Esophagus muscularis mucosa (tissue), 4 donors: ENCODE measurements around the gene MCM3. TPM values are rescaled to one million over a fixed set of nuclear protein-coding genes. Genes with fewer than 3 reads are reported as not detected.

Source experiments
- DNase-seq: peaks from one replicate; pipeline ENCODE4 v3.0.0-alpha.2; 2017; ENCODE audit errors: extremely low spot score
- H3K27ac ChIP-seq, 4 donors: fragments of 200-600 bp; sonication (generic); replicated peaks in 1 of 4; 1 replicate in 3 of 4; 2 replicates in 1 of 4; pipeline ENCODE4 v1.5.1; 2016 to 2019; ENCODE audit warnings: mild to moderate bottlenecking in 1 of 4
- H3K27me3 ChIP-seq, 4 donors: fragments of 200-600 bp; sonication (generic); one replicate each; pipeline versions ENCODE4 v1.5.1 to v1.6.0; 2016 to 2019
- H3K36me3 ChIP-seq, 4 donors: fragments of 200-600 bp; sonication (generic); one replicate each; pipeline ENCODE4 v1.5.1; 2016 to 2019
- H3K4me1 ChIP-seq, 4 donors: fragments of 200-600 bp; sonication (generic); one replicate each; pipeline ENCODE4 v1.5.1; 2016 to 2019
- H3K4me3 ChIP-seq, 4 donors: fragments of 200-600 bp; sonication (generic); 1 replicate in 2 of 4; 2 replicates in 2 of 4; pipeline ENCODE4 v1.5.1; 2016 to 2019; ENCODE audit warnings: mild to moderate bottlenecking in 4 of 4, moderate library complexity in 1 of 4
- H3K9me3 ChIP-seq, 4 donors: fragments of 200-600 bp; sonication (generic); 1 replicate in 3 of 4; 2 replicates in 1 of 4; pipeline ENCODE4 v1.5.1; 2016 to 2019
- EP300 ChIP-seq: sonication (generic); formaldehyde crosslinking; IDR thresholded peaks from one replicate; pipeline ENCODE4 v1.6.1; 2017; ENCODE audit warnings: antibody characterized with exemption
- POLR2A ChIP-seq: fragments of 450-650 bp; IDR thresholded peaks from one replicate; pipeline ENCODE4 v1.6.1; 2017; ENCODE audit warnings: antibody characterized with exemption, moderate library complexity, mild to moderate bottlenecking, low read depth
- POLR2AphosphoS5 ChIP-seq, 2 donors: sonication (generic); formaldehyde crosslinking; IDR thresholded peaks; one replicate each; pipeline ENCODE4 v1.6.1; 2017; ENCODE audit warnings: antibody characterized with exemption in 2 of 2
- WGBS: methylation state at CpG from one replicate; pipeline ENCODE4 v1.1.5; 2018; 5-methylcytosine and 5-hydroxymethylcytosine counted together
- intact Hi-C: fragments of 100-400 bp; cut with DNase I; formaldehyde crosslinking; loops from one replicate; pipeline ENCODE4 v1.15.1; 2023
- total RNA-seq, 4 donors: library from RNA; depleted of rRNA; stranded (reverse); fragments of >200 nt; gene quantifications; one replicate each; pipeline versions ENCODE4 v1.1.0 to v1.2.1, GENCODE V29; 2016
- TF ChIP-seq, protein P1 (sequence below), 3 experiments: fragments of 200-600 bp in 2 of 3; fragments of 450-650 bp in 1 of 3; sonication (generic) in 2 of 3; IDR thresholded peaks; one replicate each; pipeline ENCODE4 v1.5.1; 2017 to 2019; ENCODE audit warnings: antibody characterized with exemption in 3 of 3, mild to moderate bottlenecking in 2 of 3, moderate library complexity in 1 of 3

The MCM3 gene
- total RNA-seq, 4 donors from 2014 or later, result 32.4 to 42.6 (median 41.1) TPM

DNA sequence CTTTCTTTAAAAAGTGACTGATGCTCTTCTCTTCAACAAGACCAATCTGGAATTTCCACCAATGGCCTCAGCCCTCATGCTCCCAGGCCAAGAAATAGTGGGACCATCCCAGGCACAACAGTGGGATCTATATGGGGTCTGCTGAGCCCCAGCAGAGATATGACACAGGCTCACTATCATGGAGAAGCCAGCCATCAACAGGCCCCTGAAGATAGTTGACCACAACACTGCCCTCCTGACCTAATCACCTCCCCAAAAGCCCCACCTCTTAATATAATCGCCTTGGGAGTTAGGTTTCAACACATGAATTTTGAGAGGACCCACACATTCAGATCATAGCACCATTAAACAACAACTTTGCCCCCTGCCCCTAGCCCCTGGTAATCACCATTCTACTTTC, 16.8 kb upstream of the MCM3 start:
- intact Hi-C loops, result loop anchor here (10.0 kb wide), 1 partner anchor 53 kb away; no protein-coding TSS in a partner anchor
- DNase-seq, result no peak

DNA sequence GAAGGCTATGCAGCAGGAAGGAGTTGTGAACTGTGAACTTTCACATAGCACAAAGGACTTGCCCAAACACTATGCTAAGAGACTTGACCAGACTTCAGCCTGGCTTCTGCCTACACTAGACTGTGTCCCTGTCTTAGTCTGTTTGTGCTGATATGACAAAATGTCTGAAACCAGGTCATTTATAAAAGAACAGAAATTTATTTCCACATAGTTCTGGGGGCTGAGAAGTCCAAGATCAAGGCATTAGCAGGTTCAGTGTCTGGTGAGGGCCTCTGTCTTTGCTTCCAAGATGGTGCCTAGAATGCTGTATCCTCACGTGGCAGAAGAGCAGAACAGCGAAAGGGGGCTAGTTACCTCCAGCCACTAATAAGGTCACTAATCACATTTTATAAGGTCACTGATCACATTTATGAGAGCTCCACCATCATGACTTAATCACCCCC, 16.0 kb upstream of the MCM3 start:
- Histone ChIP-seq H3K9me3 (no peaks in the 10 kb centered on the region), H3K27ac (no peak overlapping the region), H3K4me1 (peaks cover 14 to 23% (median 17%) of the 10 kb centered on the region in 4 donors), H3K4me3 (no peak overlapping the region), H3K36me3 (no peaks in the 10 kb centered on the region), H3K27me3 (no peaks in the 10 kb centered on the region)
- TF ChIP-seq EP300, result no peak
- TF ChIP-seq POLR2AphosphoS5 (IDR thresholded peaks at IDR 0.05), result no peak
- TF ChIP-seq, protein P1, sequence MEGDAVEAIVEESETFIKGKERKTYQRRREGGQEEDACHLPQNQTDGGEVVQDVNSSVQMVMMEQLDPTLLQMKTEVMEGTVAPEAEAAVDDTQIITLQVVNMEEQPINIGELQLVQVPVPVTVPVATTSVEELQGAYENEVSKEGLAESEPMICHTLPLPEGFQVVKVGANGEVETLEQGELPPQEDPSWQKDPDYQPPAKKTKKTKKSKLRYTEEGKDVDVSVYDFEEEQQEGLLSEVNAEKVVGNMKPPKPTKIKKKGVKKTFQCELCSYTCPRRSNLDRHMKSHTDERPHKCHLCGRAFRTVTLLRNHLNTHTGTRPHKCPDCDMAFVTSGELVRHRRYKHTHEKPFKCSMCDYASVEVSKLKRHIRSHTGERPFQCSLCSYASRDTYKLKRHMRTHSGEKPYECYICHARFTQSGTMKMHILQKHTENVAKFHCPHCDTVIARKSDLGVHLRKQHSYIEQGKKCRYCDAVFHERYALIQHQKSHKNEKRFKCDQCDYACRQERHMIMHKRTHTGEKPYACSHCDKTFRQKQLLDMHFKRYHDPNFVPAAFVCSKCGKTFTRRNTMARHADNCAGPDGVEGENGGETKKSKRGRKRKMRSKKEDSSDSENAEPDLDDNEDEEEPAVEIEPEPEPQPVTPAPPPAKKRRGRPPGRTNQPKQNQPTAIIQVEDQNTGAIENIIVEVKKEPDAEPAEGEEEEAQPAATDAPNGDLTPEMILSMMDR (IDR thresholded peaks at IDR 0.05), result no peak
- no peak for TF ChIP-seq POLR2A
- intact Hi-C loops, result loop anchor here (10.0 kb wide), 1 partner anchor 54 kb away; no protein-coding TSS in a partner anchor
- 100% methylated on average over 2 of the region's 2 CpGs for WGBS
- no peak for DNase-seq

More for the DNA sequence above, 16.8 kb upstream of the MCM3 start:
- no peak overlapping the region for H3K27ac ChIP-seq
- peaks cover 18 to 29% (median 25%) of the 10 kb centered on the region in 4 donors for H3K4me1 ChIP-seq
- H3K4me3 ChIP-seq, result no peak overlapping the region
- no peaks in the 10 kb centered on the region for H3K27me3 ChIP-seq
- no peaks in the 10 kb centered on the region for H3K9me3 ChIP-seq
- H3K36me3 ChIP-seq, result no peaks in the 10 kb centered on the region
- WGBS, result 93% methylated on average over 1 of the region's 1 CpG
- TF ChIP-seq POLR2A (no peak), POLR2AphosphoS5 (IDR thresholded peaks at IDR 0.05) (no peak), EP300 (no peak)
- TF ChIP-seq, protein P1 (IDR thresholded peaks at IDR 0.05), result no peak

DNA sequence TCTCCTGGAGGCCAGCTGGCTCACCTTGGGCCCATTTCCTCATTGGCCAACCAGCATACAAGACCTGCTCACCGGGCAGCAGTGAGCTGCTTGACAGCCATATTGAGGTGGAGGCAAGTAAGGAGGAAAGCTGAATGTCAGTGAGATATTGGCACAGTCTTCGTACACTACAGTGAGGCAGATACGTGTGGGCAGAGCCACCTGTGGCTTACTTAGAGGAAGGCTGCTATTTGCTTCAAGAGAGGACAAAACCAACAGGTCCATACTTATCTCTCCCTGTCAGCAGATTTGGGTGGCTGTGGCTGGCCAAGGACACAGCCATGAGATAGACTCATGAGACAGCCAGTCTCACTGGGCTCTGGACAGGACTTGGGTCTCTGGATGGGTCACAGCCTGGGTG, 15.1 kb upstream of the MCM3 start:
- Histone ChIP-seq H3K36me3 (no peaks in the 10 kb centered on the region), H3K27me3 (no peaks in the 10 kb centered on the region), H3K9me3 (no peaks in the 10 kb centered on the region), H3K27ac (no peak overlapping the region), H3K4me1 (peaks cover 5 to 14% (median 9%) of the 10 kb centered on the region in 4 donors), H3K4me3 (no peak overlapping the region)
- WGBS, result 96% methylated on average over 3 of the region's 3 CpGs
- DNase-seq, result no peak
- intact Hi-C loops, result loop anchor here (10.0 kb wide), 1 partner anchor 55 kb away; no protein-coding TSS in a partner anchor
- TF ChIP-seq, protein P1 (IDR thresholded peaks at IDR 0.05), result no peak
- TF ChIP-seq POLR2A (no peak), EP300 (no peak), POLR2AphosphoS5 (IDR thresholded peaks at IDR 0.05) (no peak)

DNA sequence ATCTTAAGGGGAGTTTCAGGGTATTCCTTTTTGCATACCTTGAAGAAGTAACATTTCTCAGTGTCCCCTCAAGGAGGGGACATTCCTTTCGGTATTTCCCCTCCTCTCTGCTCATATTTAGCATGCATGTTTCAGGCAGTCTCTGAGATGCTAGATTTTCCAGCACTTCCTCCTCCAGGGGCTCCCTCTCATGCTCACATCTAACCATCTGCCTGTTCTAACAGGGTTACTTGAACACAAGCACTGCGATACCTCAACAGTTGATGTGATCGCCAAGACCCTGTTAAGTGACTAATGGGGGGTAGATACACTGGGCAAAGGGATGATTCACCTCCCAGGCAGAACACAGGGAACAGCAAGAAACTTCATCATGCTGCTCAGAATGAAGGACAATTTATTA, 12.9 kb upstream of the MCM3 start:
- WGBS, result 95% methylated on average over 3 of the region's 3 CpGs
- Histone ChIP-seq H3K27me3 (no peaks in the 10 kb centered on the region), H3K4me1 (peaks cover 0 to 3% (median 0%) of the 10 kb centered on the region in 4 donors), H3K36me3 (no peaks in the 10 kb centered on the region), H3K27ac (no peak overlapping the region), H3K9me3 (no peaks in the 10 kb centered on the region), H3K4me3 (no peak overlapping the region)
- TF ChIP-seq POLR2A (no peak), EP300 (no peak), POLR2AphosphoS5 (IDR thresholded peaks at IDR 0.05) (no peak)
- TF ChIP-seq, protein P1 (IDR thresholded peaks at IDR 0.05), result no peak
- intact Hi-C loops, result no loop called here
- no peak for DNase-seq

DNA sequence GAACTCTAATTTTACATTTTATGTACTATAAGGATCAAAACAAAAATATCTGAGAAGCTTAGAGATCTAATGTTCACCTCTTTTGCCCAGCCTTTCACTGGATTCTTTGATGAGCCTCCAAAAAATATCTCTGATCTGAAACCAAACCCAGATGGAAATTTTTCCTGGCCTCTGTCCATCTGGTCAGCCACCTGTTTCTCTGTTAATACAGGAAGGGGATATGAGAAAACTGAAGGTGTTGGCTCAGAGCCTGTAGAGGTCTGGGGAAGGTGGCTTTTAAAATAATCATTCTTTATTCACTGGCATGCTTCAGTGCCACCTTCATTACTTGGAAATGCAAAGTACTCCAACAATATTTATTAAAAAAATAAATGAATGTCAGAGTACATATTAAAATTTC, 8.5 kb upstream of the MCM3 start:
- intact Hi-C loops, result no loop called here
- Histone ChIP-seq H3K36me3 (no peaks in the 10 kb centered on the region), H3K27me3 (no peaks in the 10 kb centered on the region), H3K4me3 (no peak overlapping the region), H3K9me3 (no peaks in the 10 kb centered on the region), H3K4me1 (peaks cover 0 to 3% (median 0%) of the 10 kb centered on the region in 4 donors), H3K27ac (no peak overlapping the region)
- DNase-seq, result no peak
- TF ChIP-seq EP300 (no peak), POLR2AphosphoS5 (IDR thresholded peaks at IDR 0.05) (no peak)
- TF ChIP-seq, protein P1 (IDR thresholded peaks at IDR 0.05), result no peak
